HG03442 (cell line): Measurements from ENCODE around the gene TMEM233.
"Not testable (repeated sequence)": the region's sequence is repeated elsewhere in the genome, so short reads cannot be mapped to it uniquely, and the experiment has no call there.

Experiments used
- ATAC-seq: cut with Tn5 transposase; IDR thresholded peaks from one replicate; pipeline ENCODE4 v1.9.1; 2021; ENCODE audit warnings: mild to moderate bottlenecking, moderate library complexity; ENCODE audit not compliant: unreplicated experiment

Gene TMEM233

GRCh38 chr12:119603767-119604166 lies 10.2 kb downstream of the TMEM233 start:
- no peak for ATAC-seq

GRCh38 chr12:119609358-119609757 lies 15.8 kb downstream of the TMEM233 start:
- no peak for ATAC-seq

- ATAC-seq, result no peak
Measured at GRCh38 chr12:119613319-119613936, 19.9 kb downstream of the TMEM233 start.

GRCh38 chr12:119614705-119615104 lies 21.1 kb downstream of the TMEM233 start:
- ATAC-seq, result no peak

- no peak for ATAC-seq
Measured at GRCh38 chr12:119615518-119616475, 22.2 kb downstream of the TMEM233 start.

- ATAC-seq, result not testable (repeated sequence)
Measured at GRCh38 chr12:119618328-119618896, 24.8 kb downstream of the TMEM233 start.

- ATAC-seq, result no peak
Measured at GRCh38 chr12:119620490-119620889, 26.9 kb downstream of the TMEM233 start.

- ATAC-seq, result no peak
Measured at GRCh38 chr12:119621878-119622277, 28.3 kb downstream of the TMEM233 start.

- ATAC-seq, result no peak
Measured at GRCh38 chr12:119624966-119625365, 31.4 kb downstream of the TMEM233 start.

- no peak for ATAC-seq
Measured at GRCh38 chr12:119627019-119627643, 33.6 kb downstream of the TMEM233 start.

GRCh38 chr12:119627686-119628085 lies 34.1 kb downstream of the TMEM233 start:
- no peak for ATAC-seq

GRCh38 chr12:119630223-119630780 lies 36.7 kb downstream of the TMEM233 start:
- no peak for ATAC-seq

GRCh38 chr12:119630962-119631550 lies 37.5 kb downstream of the TMEM233 start:
- no peak for ATAC-seq

GRCh38 chr12:119631930-119632678 lies 38.5 kb downstream of the TMEM233 start:
- no peak for ATAC-seq

GRCh38 chr12:119634743-119635142 lies 41.2 kb downstream of the TMEM233 start:
- ATAC-seq, result no peak

GRCh38 chr12:119642986-119643385 lies 49.4 kb downstream of the TMEM233 start:
- no peak for ATAC-seq

- ATAC-seq, result no peak
Measured at GRCh38 chr12:119644930-119645329, 51.4 kb downstream of the TMEM233 start.

- no peak for ATAC-seq
Measured at GRCh38 chr12:119645535-119646059, 52.0 kb downstream of the TMEM233 start.

GRCh38 chr12:119649202-119649808 lies 55.7 kb downstream of the TMEM233 start:
- no peak for ATAC-seq
